HG03045 (cell line): Measurements from ENCODE around the gene THUMPD2.
"Not testable (repeated sequence)": the region's sequence is repeated elsewhere in the genome, so short reads cannot be mapped to it uniquely, and the experiment has no call there.

Source experiments
- ATAC-seq: cut with Tn5 transposase; IDR thresholded peaks from one replicate; pipeline ENCODE4 v1.9.1; 2021; ENCODE audit warnings: mild to moderate bottlenecking, moderate library complexity; ENCODE audit not compliant: unreplicated experiment

The THUMPD2 gene, protein sequence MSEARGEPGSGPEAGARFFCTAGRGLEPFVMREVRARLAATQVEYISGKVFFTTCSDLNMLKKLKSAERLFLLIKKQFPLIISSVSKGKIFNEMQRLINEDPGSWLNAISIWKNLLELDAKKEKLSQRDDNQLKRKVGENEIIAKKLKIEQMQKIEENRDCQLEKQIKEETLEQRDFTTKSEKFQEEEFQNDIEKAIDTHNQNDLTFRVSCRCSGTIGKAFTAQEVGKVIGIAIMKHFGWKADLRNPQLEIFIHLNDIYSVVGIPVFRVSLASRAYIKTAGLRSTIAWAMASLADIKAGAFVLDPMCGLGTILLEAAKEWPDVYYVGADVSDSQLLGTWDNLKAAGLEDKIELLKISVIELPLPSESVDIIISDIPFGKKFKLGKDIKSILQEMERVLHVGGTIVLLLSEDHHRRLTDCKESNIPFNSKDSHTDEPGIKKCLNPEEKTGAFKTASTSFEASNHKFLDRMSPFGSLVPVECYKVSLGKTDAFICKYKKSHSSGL

GRCh38 chr2:39778775-39779340, at the start of gene THUMPD2:
Gene THUMPD2 (minus strand): TSS chr2:39779258. CDS start chr2:39779239, 19 bp downstream.
- ATAC-seq: peak; percentile 84

GRCh38 chr2:39821871-39822270, 42.8 kb upstream of the THUMPD2 start:
- no peak for ATAC-seq

DNA sequence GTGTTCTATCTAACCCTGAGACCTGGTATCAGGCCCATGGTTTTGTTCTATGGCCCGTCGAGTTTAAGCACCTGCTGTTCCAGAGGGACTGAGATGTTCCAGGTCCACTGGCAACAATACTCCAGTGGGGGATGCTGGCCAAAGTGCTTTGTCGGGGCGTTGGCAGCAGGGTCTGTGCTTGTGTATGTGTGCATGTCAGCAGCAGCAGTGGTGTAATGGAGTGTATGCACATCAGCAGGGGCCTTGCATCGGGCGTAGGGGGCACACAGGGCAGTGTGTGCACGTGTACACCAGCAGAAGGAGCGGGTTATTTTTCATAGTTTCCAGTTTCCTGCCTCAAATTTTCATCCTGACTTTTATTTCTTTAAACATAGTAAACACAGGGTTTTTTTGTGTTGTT, 37.8 kb upstream of the THUMPD2 start:
- no peak for ATAC-seq

GRCh38 chr2:39816428-39816827, 37.4 kb upstream of the THUMPD2 start:
- ATAC-seq: no peak

DNA sequence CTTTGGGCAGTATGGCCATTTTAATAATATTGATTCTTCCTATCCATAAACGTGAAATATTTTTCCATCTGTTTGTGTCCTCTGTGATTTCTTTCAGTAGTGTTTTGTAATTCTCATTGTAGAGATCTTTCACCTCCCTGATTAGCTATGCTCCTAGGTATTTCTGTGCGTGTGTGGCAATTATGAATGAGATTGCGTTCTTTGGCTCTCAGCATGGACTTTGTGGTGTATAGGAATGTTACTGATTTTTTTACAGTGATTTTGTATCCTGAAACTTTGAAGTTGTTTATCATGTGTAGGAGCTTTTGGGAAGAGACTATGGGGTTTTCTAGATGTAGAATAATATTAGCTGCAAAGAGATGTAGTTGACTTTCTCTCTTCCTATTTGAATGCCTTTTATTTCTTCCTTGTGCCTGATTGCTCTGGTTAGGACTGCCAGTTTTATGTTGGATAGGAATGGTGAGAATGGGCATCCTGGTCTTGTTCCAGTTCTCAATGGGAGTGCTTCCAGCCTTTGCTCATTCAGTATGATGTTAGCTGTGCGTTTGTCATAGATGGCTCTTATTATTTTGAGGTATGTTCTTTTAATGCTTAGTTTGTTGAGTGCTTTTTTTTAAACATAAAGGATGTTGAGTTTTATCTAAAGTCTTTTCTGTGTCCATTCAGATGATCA, 27.0 kb upstream of the THUMPD2 start:
- ATAC-seq: no peak

GRCh38 chr2:39803839-39804238, 24.8 kb upstream of the THUMPD2 start:
- ATAC-seq: no peak

DNA sequence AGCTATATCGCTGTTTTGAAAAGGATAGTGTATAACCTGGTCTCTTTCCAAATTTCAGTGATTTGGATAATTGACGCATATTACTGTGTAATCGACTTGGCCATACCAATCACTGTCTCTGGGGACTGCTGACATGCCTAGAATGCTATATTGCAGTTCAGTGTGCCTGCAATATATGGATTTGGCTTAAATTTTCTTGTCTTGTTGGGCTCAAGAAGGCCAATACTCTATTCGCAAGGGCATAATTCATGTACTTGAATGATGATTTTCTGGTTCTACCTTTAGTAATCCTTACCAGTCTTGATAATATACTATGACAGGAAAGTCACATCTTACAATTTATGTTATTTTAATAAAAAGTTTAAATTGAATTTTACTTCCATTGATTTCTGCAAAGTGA, 21.7 kb upstream of the THUMPD2 start:
- ATAC-seq: no peak

DNA sequence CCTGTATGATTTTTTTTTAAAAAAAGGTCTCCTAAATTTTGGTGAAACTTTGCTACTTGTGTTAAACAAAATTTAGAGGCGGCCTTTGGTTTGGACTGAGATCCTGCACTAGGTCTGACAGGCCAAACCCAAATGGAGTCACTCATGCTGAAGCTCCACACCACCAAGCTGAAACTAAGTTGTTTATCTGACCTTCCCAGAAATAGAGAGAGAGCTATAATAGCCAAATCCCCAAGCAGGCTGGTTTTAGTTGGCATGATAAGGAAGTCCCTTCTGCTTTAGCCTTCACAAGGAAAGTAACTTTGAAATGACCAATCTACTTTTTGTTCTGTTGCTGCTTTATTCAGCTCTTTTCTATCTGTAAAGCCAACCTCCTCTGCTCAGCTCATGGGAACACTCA, 17.1 kb upstream of the THUMPD2 start:
- ATAC-seq: no peak

DNA sequence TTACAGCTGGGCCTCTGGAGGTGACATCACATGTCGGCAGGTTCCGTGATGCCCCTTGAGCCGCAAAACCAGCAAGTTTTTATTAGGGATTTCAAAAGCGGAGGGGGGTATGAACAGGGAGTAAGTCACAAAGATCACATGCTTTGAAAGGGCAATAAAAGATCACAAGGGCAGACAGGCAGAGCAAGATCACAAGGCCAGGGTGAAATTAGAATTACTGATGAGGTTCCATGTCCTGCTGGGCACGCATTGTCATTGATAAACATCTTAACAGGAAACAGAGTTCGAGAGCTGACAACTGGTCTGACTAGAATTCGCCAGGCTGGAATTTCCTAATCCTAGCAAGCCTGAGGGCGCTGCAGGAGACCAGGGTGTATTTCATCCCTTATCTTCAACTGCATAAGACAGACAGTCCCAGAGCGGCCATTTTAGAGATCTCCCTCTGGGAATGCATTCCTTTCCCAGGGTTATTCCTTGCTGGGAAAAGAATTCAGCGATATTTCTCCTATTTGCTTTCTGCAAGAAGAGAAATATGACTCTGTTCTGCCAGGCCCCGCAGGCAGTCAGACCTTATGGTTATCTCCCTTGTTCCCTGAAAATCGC, 11.3 kb upstream of the THUMPD2 start:
- ATAC-seq: not testable (repeated sequence)

DNA sequence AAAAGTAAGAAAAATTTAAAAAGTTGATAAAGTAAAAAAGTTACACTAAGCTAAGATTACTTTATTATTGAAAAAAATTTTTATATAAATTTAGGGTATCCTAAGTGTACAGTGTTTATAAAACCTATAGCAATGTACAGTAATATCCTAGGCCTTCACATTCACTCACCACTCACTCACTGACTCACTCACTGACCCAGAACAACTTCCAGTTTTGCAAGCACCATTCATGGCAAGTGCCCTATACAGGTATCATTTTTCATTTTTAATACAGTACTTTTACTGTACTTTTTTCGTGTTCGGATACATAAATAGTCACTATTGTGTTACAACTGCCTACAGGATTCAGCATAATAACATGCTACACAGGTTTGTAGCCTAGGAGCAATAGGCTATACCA, 8.9 kb upstream of the THUMPD2 start:
- no peak for ATAC-seq

GRCh38 chr2:39786761-39787522, 7.9 kb upstream of the THUMPD2 start:
- no peak for ATAC-seq

GRCh38 chr2:39782591-39782990, 3.5 kb upstream of the THUMPD2 start:
- ATAC-seq: no peak

- no peak for ATAC-seq
Observed at GRCh38 chr2:39781697-39782096, 2.6 kb upstream of the THUMPD2 start.

DNA sequence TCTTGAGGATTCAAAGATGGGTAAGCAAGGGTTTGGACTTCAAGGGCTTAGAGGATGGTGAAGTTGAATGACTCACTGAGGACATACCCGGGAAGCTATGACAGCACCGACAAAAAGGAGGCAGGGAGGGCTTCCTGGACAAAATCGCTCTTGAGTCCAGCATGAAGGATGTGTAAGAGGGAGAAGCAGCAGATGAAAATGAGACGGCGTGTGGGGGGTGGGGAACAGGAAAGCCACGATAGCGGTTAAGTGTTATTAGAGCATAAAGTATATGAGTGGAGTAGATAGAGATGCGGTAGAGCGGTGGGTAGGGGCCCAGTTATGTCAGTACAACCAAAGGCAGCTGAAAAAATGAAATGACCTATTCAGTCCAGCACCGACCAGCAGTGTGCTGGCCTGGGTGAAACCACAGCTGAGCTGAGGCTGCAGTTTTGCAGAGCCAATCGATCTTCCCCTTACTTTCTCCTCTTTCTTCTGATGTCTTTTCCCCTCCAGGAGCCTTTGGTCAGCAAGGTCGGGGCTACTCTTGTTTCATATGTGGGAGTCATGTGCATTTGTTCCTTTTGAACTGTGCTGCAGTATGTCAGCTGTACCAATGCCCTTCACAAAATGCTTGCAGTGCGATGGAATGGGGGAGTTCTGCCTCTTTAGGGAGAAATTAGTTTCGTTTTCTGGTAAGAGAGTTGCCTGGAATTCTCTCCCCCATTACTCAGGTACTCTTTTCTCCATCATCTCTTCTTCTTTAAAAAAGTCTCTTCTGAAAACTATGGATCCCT, 2.0 kb upstream of the THUMPD2 start:
- ATAC-seq: no peak

GRCh38 chr2:39779927-39780326, 869 bp upstream of the THUMPD2 start:
- no peak for ATAC-seq

- no peak for ATAC-seq
Observed at GRCh38 chr2:39779341-39779851, 338 bp upstream of the THUMPD2 start.

GRCh38 chr2:39778233-39778632, 825 bp downstream of the THUMPD2 start:
- no peak for ATAC-seq

DNA sequence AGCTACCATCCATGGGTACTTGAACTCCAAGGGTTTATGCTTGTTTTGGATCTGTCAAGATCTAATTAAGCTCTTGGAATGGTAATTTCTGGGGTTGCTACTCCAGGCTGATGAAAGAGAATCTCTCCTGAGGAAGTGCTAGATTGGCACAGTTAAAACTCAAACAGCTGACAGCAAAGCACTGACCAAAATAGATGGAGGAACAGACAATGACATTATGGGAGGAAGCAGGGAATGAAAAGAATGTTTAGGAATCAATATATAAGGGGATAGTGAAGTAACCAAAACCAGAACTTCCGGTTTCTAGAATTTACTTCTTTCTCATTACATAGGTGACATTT, 6.3 kb downstream of the THUMPD2 start:
- no peak for ATAC-seq

- no peak for ATAC-seq
Observed at GRCh38 chr2:39772086-39772811, 6.8 kb downstream of the THUMPD2 start.
